Small intestine (tissue), 7 donors: ENCODE data around the gene TET1. TPM values are rescaled to one million over a fixed set of nuclear protein-coding genes. Genes with fewer than 3 reads are reported as not detected.

Source experiments
- DNase-seq, 2 donors: peaks; one replicate each; pipeline versions ENCODE4 v3.0.0 to v3.0.0-alpha.2; 2013
- FAIRE-seq: peaks from 2 replicates; lab custom pipeline; 2012; peaks lifted over from hg19 to GRCh38; lab: Jason Lieb, UNC
- H3K27ac ChIP-seq, 3 donors: one replicate each; pipeline ENCODE4 v1.5.1; 2013; ENCODE audit warnings: low read length in 2 of 3, mild to moderate bottlenecking in 2 of 3, control low read depth in 1 of 3, inconsistent platforms in 1 of 3, low read depth in 1 of 3, moderate library complexity in 1 of 3
- H3K27me3 ChIP-seq, 3 donors: one replicate each; pipeline ENCODE4 v1.6.1; 2013; ENCODE audit warnings: low read length in 3 of 3, inconsistent platforms in 1 of 3; ENCODE audit not compliant: control insufficient read depth in 3 of 3, insufficient read depth in 3 of 3
- H3K36me3 ChIP-seq, 3 donors: one replicate each; pipeline ENCODE4 v1.6.1; 2013; ENCODE audit warnings: low read length in 3 of 3, inconsistent platforms in 1 of 3, low read depth in 1 of 3, mild to moderate bottlenecking in 1 of 3, moderate library complexity in 1 of 3; ENCODE audit not compliant: control insufficient read depth in 3 of 3, insufficient read depth in 2 of 3
- H3K4me1 ChIP-seq, 3 donors: one replicate each; pipeline ENCODE4 v1.6.1; 2013; ENCODE audit warnings: low read length in 2 of 3, inconsistent platforms in 1 of 3, low read depth in 1 of 3, mild to moderate bottlenecking in 1 of 3, moderate library complexity in 1 of 3; ENCODE audit not compliant: control insufficient read depth in 3 of 3, insufficient read depth in 2 of 3
- H3K4me3 ChIP-seq, 3 donors: one replicate each; pipeline ENCODE4 v1.5.1; 2013; ENCODE audit warnings: low read length in 3 of 3, control low read depth in 1 of 3, inconsistent platforms in 1 of 3, low read depth in 1 of 3, mild to moderate bottlenecking in 1 of 3, moderate library complexity in 1 of 3
- H3K9me3 ChIP-seq, 2 donors: one replicate each; pipeline ENCODE4 v1.6.1; 2013; ENCODE audit warnings: low read depth in 1 of 2, low read length in 1 of 2; ENCODE audit not compliant: control insufficient read depth in 2 of 2, insufficient read depth in 1 of 2
- WGBS, 3 donors: extraction: QIAGEN DNeasy Blood & Tissue Kit; methylation state at CpG; one replicate each; pipeline ENCODE4 v1.1.7; 2013; 5-methylcytosine and 5-hydroxymethylcytosine counted together
- polyA plus RNA-seq, 4 donors: library from polyadenylated mRNA; stranded (reverse) in 3 of 4; unstranded in 1 of 4; fragments of 200-250 nt in 3 of 4; fragments of 120-200 nt in 1 of 4; gene quantifications; one replicate each; pipeline versions ENCODE4 v1.2.1 to v1.2.3, GENCODE V29; 2013
- donor health status: healthy with polysubstance abuse.
- donor health status: control.
- donor health status: control.
- donor health status: Bipolar disorder and iron deficiency.
- donor health status: healthy.

Gene TET1
- polyA plus RNA-seq, 4 donors, result under 0.01 to 4.0 (median 0.31) TPM; not detected in 1

GRCh38 chr10:68536973-68537372, 23.2 kb upstream of the TET1 start:
- no peaks in the 10 kb centered on the region for H3K9me3 ChIP-seq
- H3K4me1 ChIP-seq, result no peaks in the 10 kb centered on the region
- H3K27ac ChIP-seq, result no peak overlapping the region
- no peaks in the 10 kb centered on the region for H3K27me3 ChIP-seq
- WGBS, 3 donors, result 84 to 85% (median 84%) methylated on average over 9 of the region's 9 CpGs
- DNase-seq (no peak), FAIRE-seq (no peak)
- H3K4me3 ChIP-seq, result no peak overlapping the region
- no peaks in the 10 kb centered on the region for H3K36me3 ChIP-seq

GRCh38 chr10:68537796-68538195, 22.3 kb upstream of the TET1 start:
- H3K9me3 ChIP-seq, result no peaks in the 10 kb centered on the region
- no peaks in the 10 kb centered on the region for H3K27me3 ChIP-seq
- H3K4me1 ChIP-seq, result no peaks in the 10 kb centered on the region
- DNase-seq (no peak), FAIRE-seq (no peak)
- H3K27ac ChIP-seq, result no peak overlapping the region
- H3K36me3 ChIP-seq, result no peaks in the 10 kb centered on the region
- H3K4me3 ChIP-seq, result no peak overlapping the region
- 76 to 93% (median 89%) methylated on average over 6 of the region's 6 CpGs for WGBS, 3 donors

GRCh38 chr10:68543004-68543918, 16.9 kb upstream of the TET1 start:
- 63 to 75% (median 74%) methylated on average over 5 of the region's 5 CpGs for WGBS, 3 donors
- DNase-seq (no peak), FAIRE-seq (no peak)
- no peak overlapping the region for H3K27ac ChIP-seq
- no peaks in the 10 kb centered on the region for H3K4me1 ChIP-seq
- H3K9me3 ChIP-seq, result no peaks in the 10 kb centered on the region
- no peaks in the 10 kb centered on the region for H3K27me3 ChIP-seq
- no peak overlapping the region for H3K4me3 ChIP-seq
- H3K36me3 ChIP-seq, result no peaks in the 10 kb centered on the region

- FAIRE-seq (no peak), DNase-seq (peak; percentile 63 to 69)
- Histone ChIP-seq H3K27ac (no peak overlapping the region), H3K36me3 (no peaks in the 10 kb centered on the region), H3K4me3 (no peak overlapping the region), H3K9me3 (no peaks in the 10 kb centered on the region), H3K4me1 (no peaks in the 10 kb centered on the region), H3K27me3 (no peaks in the 10 kb centered on the region)
- 69 to 79% (median 76%) methylated on average over 5 of the region's 5 CpGs for WGBS, 3 donors
These were observed 9.3 kb upstream of the TET1 start for GRCh38 chr10:68550747-68551411.

- DNase-seq (no peak), FAIRE-seq (no peak)
- WGBS, 3 donors, result 47 to 54% (median 51%) methylated on average over 6 of the region's 6 CpGs
- no peaks in the 10 kb centered on the region for H3K36me3 ChIP-seq
- no peak overlapping the region for H3K4me3 ChIP-seq
- no peaks in the 10 kb centered on the region for H3K9me3 ChIP-seq
- no peaks in the 10 kb centered on the region for H3K27me3 ChIP-seq
- H3K27ac ChIP-seq, result no peak overlapping the region
- H3K4me1 ChIP-seq, result no peaks in the 10 kb centered on the region
These were observed 7.0 kb upstream of the TET1 start for GRCh38 chr10:68553138-68553537.

GRCh38 chr10:68553599-68553998, 6.5 kb upstream of the TET1 start:
- Histone ChIP-seq H3K36me3 (no peaks in the 10 kb centered on the region), H3K27me3 (no peaks in the 10 kb centered on the region), H3K4me1 (no peaks in the 10 kb centered on the region), H3K27ac (no peak overlapping the region), H3K9me3 (no peaks in the 10 kb centered on the region), H3K4me3 (no peak overlapping the region)
- DNase-seq (no peak), FAIRE-seq (no peak)
- WGBS, 3 donors, result 82 to 83% (median 82%) methylated on average over 3 of the region's 3 CpGs

- DNase-seq (no peak), FAIRE-seq (no peak)
- Histone ChIP-seq H3K4me3 (no peak overlapping the region), H3K4me1 (peaks cover 0 to 5% (median 0%) of the 10 kb centered on the region in 3 donors), H3K9me3 (no peaks in the 10 kb centered on the region), H3K27me3 (peaks cover 0 to 7% (median 4%) of the 10 kb centered on the region in 3 donors), H3K36me3 (no peaks in the 10 kb centered on the region), H3K27ac (no peak overlapping the region)
- 93 to 97% (median 95%) methylated on average over 2 of the region's 2 CpGs for WGBS, 3 donors
These were observed 1.7 kb upstream of the TET1 start for GRCh38 chr10:68558478-68558877.

- FAIRE-seq, result no peak
- Histone ChIP-seq H3K4me3 (no peak overlapping the region), H3K4me1 (peaks cover 0 to 5% (median 0%) of the 10 kb centered on the region in 3 donors), H3K36me3 (no peaks in the 10 kb centered on the region), H3K27me3 (peaks cover 0 to 7% (median 4%) of the 10 kb centered on the region in 3 donors), H3K27ac (no peak overlapping the region), H3K9me3 (no peaks in the 10 kb centered on the region)
- 56 to 63% (median 58%) methylated on average over 4 of the region's 4 CpGs for WGBS, 3 donors
- DNase-seq, result no peak
These were observed 886 bp upstream of the TET1 start for GRCh38 chr10:68559251-68559650.
